Right lobe of liver (tissue), 4 donors: ENCODE measurements around the gene ANKS1B.

Experiments
- POLR2A ChIP-seq: fragments of 450-650 bp; IDR thresholded peaks from one replicate; pipeline ENCODE4 v1.6.1; 2017; ENCODE audit warnings: antibody characterized with exemption, mild to moderate bottlenecking
- TF ChIP-seq, protein P1 (sequence below), 4 donors: fragments of 200-600 bp in 3 of 4; fragments of 450-650 bp in 1 of 4; IDR thresholded peaks; one replicate each; pipeline versions ENCODE4 v1.5.1 to v1.8.0; 2016 to 2022; ENCODE audit warnings: antibody characterized with exemption in 4 of 4, mild to moderate bottlenecking in 2 of 4
- donor health status: DM: no; HTN: no; CAD: no.
- donor health status: DM: no; HTN: no; CAD: no.
- donor health status: DM: no; HTN: yes; CAD: no.

DNA sequence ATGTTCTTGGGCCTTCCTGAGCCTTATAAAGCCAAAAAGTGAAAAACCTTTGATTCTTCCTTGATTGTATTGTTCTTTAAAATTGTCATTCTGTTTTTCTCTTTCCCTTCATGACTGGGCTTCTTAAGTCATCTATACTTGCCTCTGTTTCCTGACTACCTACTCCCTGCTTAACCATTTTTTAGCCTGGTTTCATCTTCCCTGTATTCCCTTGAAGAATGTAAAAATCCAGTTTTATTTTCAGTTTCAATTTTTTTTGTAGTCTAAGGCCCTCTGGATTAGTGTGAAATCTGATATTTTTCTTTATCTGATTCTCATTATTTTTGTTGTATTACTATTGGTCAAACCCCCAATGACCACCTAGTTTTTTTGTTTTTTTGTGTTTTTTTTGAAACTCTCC lies 1293.4 kb downstream of the ANKS1B start:
- no peak for TF ChIP-seq POLR2A
- TF ChIP-seq, protein P1, sequence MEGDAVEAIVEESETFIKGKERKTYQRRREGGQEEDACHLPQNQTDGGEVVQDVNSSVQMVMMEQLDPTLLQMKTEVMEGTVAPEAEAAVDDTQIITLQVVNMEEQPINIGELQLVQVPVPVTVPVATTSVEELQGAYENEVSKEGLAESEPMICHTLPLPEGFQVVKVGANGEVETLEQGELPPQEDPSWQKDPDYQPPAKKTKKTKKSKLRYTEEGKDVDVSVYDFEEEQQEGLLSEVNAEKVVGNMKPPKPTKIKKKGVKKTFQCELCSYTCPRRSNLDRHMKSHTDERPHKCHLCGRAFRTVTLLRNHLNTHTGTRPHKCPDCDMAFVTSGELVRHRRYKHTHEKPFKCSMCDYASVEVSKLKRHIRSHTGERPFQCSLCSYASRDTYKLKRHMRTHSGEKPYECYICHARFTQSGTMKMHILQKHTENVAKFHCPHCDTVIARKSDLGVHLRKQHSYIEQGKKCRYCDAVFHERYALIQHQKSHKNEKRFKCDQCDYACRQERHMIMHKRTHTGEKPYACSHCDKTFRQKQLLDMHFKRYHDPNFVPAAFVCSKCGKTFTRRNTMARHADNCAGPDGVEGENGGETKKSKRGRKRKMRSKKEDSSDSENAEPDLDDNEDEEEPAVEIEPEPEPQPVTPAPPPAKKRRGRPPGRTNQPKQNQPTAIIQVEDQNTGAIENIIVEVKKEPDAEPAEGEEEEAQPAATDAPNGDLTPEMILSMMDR (IDR thresholded peaks at IDR 0.05), result no peak
